ENCODE data around the gene ZNF655.

DNA sequence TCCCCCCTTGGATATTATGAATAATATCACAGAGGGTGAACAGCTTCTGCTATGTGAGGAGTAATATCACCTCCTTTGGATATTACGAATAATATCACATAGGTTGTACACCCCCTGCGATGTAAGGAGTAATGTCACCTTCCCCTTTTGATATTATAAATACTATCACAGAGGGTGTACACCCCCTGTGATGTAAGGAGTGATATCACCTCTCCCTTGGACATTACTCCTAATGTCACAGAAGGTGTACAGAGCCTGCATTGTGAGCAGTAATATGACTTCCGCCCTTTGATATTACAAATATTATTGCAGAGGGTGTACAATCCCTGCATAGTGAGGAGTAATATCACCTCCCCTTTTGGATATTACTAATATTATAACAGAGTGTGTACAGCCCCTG lies 30.4 kb downstream of the ZNF655 start:
- TF ChIP-seq CTCF (IDR thresholded peaks at IDR 0.05) (no peak), EP300 (IDR thresholded peaks at IDR 0.05) (no peak)

Data from ovary (tissue), 3 donors.